A549 (cell line): ENCODE data around the gene BCL2.

Experiments
- EP300 ChIP-seq, 2 experiments: fragments of >200 bp; sonication (Bioruptor Twin); formaldehyde crosslinking; IDR thresholded peaks; 2 replicates in 1 of 2; 3 replicates in 1 of 2; pipeline ENCODE4 v1.6.1; 2016 to 2017
- JUNB ChIP-seq: fragments of >200 bp; sonication (Bioruptor Twin); formaldehyde crosslinking; IDR thresholded peaks from 2 replicates; pipeline ENCODE4 v1.6.1; 2016
- KDM1A ChIP-seq: fragments of 200-600 bp; sonication (generic); IDR thresholded peaks from 2 replicates; pipeline ENCODE4 v1.6.1; 2016; ENCODE audit warnings: low read depth, mild to moderate bottlenecking
- MYC ChIP-seq: IDR thresholded peaks from 2 replicates; pipeline ENCODE4 v1.6.1; 2012; ENCODE audit warnings: mild to moderate bottlenecking, inconsistent platforms, low read length, improper control_type of control experiment, borderline replicate concordance
- POLR2A ChIP-seq: IDR thresholded peaks from 2 replicates; pipeline ENCODE4 v1.6.1; 2012; ENCODE audit warnings: mild to moderate bottlenecking, low read length
- POLR2AphosphoS2 ChIP-seq: conservative IDR thresholded peaks from 2 replicates; pipeline ENCODE4 v1.6.1; 2012; ENCODE audit warnings: low read length, improper control_type of control experiment, inconsistent platforms
- RAD21 ChIP-seq, 2 experiments: fragments of >200 bp in 1 of 2; sonication (Bioruptor Twin) in 1 of 2; formaldehyde crosslinking in 1 of 2; IDR thresholded peaks in 1 of 2; conservative IDR thresholded peaks in 1 of 2; 2 replicates in 1 of 2; 3 replicates in 1 of 2; pipeline ENCODE4 v1.6.1; 2012 to 2018; ENCODE audit warnings: inconsistent platforms in 1 of 2
- SMC3 ChIP-seq: fragments of >200 bp; sonication (Bioruptor Twin); formaldehyde crosslinking; IDR thresholded peaks from 3 replicates; pipeline ENCODE4 v1.6.1; 2018; ENCODE audit warnings: inconsistent platforms
- SREBF2 ChIP-seq: fragments of 450-650 bp; IDR thresholded peaks from 2 replicates; pipeline ENCODE4 v1.6.1; 2014; ENCODE audit warnings: mild to moderate bottlenecking, moderate library complexity
- USF2 ChIP-seq: fragments of 450-650 bp; IDR thresholded peaks from 2 replicates; pipeline ENCODE4 v1.6.1; 2014; ENCODE audit warnings: antibody characterized with exemption
- ZC3H11A ChIP-seq: fragments of 450-650 bp; IDR thresholded peaks from 2 replicates; pipeline ENCODE4 v1.6.1; 2014; ENCODE audit warnings: antibody characterized with exemption, mild to moderate bottlenecking
- TF ChIP-seq, protein P1 (sequence below): fragments of >200 bp; sonication (Bioruptor Twin); formaldehyde crosslinking; IDR thresholded peaks from 3 replicates; pipeline ENCODE4 v1.5.1; 2016
- TF ChIP-seq, protein P2 (sequence below): IDR thresholded peaks from 2 replicates; pipeline ENCODE4 v1.6.1; 2012

- TF ChIP-seq POLR2AphosphoS2: no peak
- no peak for TF ChIP-seq POLR2A
- no peak for TF ChIP-seq JUNB
- TF ChIP-seq ZC3H11A: no peak
- no peak for TF ChIP-seq USF2
- no peak for TF ChIP-seq SREBF2
- TF ChIP-seq, protein P1, sequence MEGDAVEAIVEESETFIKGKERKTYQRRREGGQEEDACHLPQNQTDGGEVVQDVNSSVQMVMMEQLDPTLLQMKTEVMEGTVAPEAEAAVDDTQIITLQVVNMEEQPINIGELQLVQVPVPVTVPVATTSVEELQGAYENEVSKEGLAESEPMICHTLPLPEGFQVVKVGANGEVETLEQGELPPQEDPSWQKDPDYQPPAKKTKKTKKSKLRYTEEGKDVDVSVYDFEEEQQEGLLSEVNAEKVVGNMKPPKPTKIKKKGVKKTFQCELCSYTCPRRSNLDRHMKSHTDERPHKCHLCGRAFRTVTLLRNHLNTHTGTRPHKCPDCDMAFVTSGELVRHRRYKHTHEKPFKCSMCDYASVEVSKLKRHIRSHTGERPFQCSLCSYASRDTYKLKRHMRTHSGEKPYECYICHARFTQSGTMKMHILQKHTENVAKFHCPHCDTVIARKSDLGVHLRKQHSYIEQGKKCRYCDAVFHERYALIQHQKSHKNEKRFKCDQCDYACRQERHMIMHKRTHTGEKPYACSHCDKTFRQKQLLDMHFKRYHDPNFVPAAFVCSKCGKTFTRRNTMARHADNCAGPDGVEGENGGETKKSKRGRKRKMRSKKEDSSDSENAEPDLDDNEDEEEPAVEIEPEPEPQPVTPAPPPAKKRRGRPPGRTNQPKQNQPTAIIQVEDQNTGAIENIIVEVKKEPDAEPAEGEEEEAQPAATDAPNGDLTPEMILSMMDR: no peak
- TF ChIP-seq, protein P2, sequence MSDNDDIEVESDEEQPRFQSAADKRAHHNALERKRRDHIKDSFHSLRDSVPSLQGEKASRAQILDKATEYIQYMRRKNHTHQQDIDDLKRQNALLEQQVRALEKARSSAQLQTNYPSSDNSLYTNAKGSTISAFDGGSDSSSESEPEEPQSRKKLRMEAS: no peak
- TF ChIP-seq MYC: no peak
- TF ChIP-seq SMC3: no peak
- no peak for TF ChIP-seq KDM1A
- TF ChIP-seq EP300 (IDR thresholded peaks at IDR 0.05): no peak
- TF ChIP-seq RAD21 (conservative IDR thresholded peaks at IDR 0.05 in 1 of 2, IDR thresholded peaks at IDR 0.05 in 1 of 2): no peak
Measured at GRCh38 chr18:63223837-63224236, 95.7 kb downstream of the BCL2 start.
